H1 (cell line): ENCODE results near the gene RALA. TPM values are rescaled to one million over a fixed set of nuclear protein-coding genes. Genes with fewer than 3 reads are reported as not detected.

ENCODE experiments used
- CTCF ChIA-PET: fragments of 300-600 bp; sonication (Branson Sonifier 250); formaldehyde crosslinking; loops from one replicate; lab custom pipeline; 2021; ENCODE audit not compliant: partially characterized antibody; lab: Charles Lee
- POLR2A ChIA-PET: fragments of 300-600 bp; sonication (Branson Sonifier 250); formaldehyde crosslinking; loops from one replicate; lab custom pipeline; 2021; ENCODE audit warnings: inconsistent platforms; ENCODE audit not compliant: partially characterized antibody; lab: Charles Lee
- DNase-seq, 2 experiments: peaks; one replicate each; pipeline versions ENCODE4 v3.0.0 to v3.0.0-alpha.2; 2010 to 2022; ENCODE audit warnings: low spot score in 2 of 2, low read depth in 1 of 2, mixed read lengths in 1 of 2
- FAIRE-seq: peaks from 2 replicates; lab custom pipeline; 2011; peaks lifted over from hg19 to GRCh38; lab: Jason Lieb, UNC
- H2AFZ ChIP-seq: 2 replicates; pipeline ENCODE4 v1.8.1; 2012; ENCODE audit warnings: low read length, inconsistent platforms
- H2AK5ac ChIP-seq: 2 replicates; pipeline ENCODE4 v1.6.1; 2013; ENCODE audit warnings: low read depth, low read length
- H2BK120ac ChIP-seq: replicated peaks from 2 replicates; pipeline ENCODE3; 2013; ENCODE audit warnings: low read depth, low read length, inconsistent platforms
- H2BK12ac ChIP-seq: 2 replicates; pipeline ENCODE4 v1.6.1; 2013; ENCODE audit warnings: low read depth, low read length
- H2BK15ac ChIP-seq: 2 replicates; pipeline ENCODE4 v1.6.1; 2013; ENCODE audit warnings: low read length
- H2BK20ac ChIP-seq: 2 replicates; pipeline ENCODE4 v1.6.1; 2013; ENCODE audit warnings: low read length
- H2BK5ac ChIP-seq: 2 replicates; pipeline ENCODE4 v1.6.1; 2013; ENCODE audit warnings: low read depth, low read length
- H3K14ac ChIP-seq: 2 replicates; pipeline ENCODE4 v1.6.1; 2013; ENCODE audit warnings: inconsistent platforms; ENCODE audit not compliant: insufficient read length
- H3K18ac ChIP-seq: 2 replicates; pipeline ENCODE4 v1.6.1; 2013; ENCODE audit warnings: low read length; ENCODE audit errors: extremely low read depth
- H3K23ac ChIP-seq: 2 replicates; pipeline ENCODE4 v1.6.1; 2013; ENCODE audit warnings: inconsistent platforms; ENCODE audit not compliant: insufficient read length
- H3K23me2 ChIP-seq: 2 replicates; pipeline ENCODE4 v1.6.1; 2013; ENCODE audit warnings: low read depth, low read length
- H3K27ac ChIP-seq: 2 replicates; pipeline ENCODE4 v1.6.1; 2011; ENCODE audit warnings: low read depth, low read length, inconsistent platforms
- H3K27me3 ChIP-seq, 4 experiments: replicated peaks in 1 of 4; 1 replicate in 1 of 4; 2 replicates in 3 of 4; pipeline versions ENCODE4 v1.6.1 to v1.8.1; 2011 to 2013; ENCODE audit warnings: low read length in 3 of 4, mild to moderate bottlenecking in 3 of 4, inconsistent platforms in 2 of 4, mixed read lengths in 2 of 4, moderate library complexity in 1 of 4; ENCODE audit not compliant: control insufficient read depth in 3 of 4, insufficient read depth in 3 of 4; ENCODE audit errors: extremely low read depth in 1 of 4
- H3K36me3 ChIP-seq, 4 experiments: 2 replicates each; pipeline versions ENCODE4 v1.6.1 to v1.8.1; 2011 to 2013; ENCODE audit warnings: mild to moderate bottlenecking in 4 of 4, low read length in 3 of 4, moderate library complexity in 2 of 4, control low read depth in 1 of 4, inconsistent platforms in 1 of 4; ENCODE audit not compliant: insufficient read depth in 4 of 4, control insufficient read depth in 2 of 4
- H3K4ac ChIP-seq: replicated peaks from 2 replicates; pipeline ENCODE3; 2013; ENCODE audit warnings: low read length, low read depth, mixed read lengths, inconsistent platforms; ENCODE audit not compliant: insufficient read length
- H3K4me1 ChIP-seq, 4 experiments: replicated peaks in 1 of 4; 1 replicate in 1 of 4; 2 replicates in 3 of 4; pipeline versions ENCODE4 v1.6.1 to v1.8.1; 2011 to 2013; ENCODE audit warnings: low read length in 3 of 4, inconsistent platforms in 2 of 4, mixed read lengths in 1 of 4; ENCODE audit not compliant: insufficient read depth in 4 of 4, control insufficient read depth in 3 of 4
- H3K4me2 ChIP-seq, 2 experiments: 2 replicates each; pipeline versions ENCODE4 v1.6.1 to v1.8.1; 2011 to 2013; ENCODE audit warnings: low read depth in 2 of 2, low read length in 2 of 2, control low read depth in 1 of 2, inconsistent platforms in 1 of 2, mild to moderate bottlenecking in 1 of 2; ENCODE audit not compliant: insufficient read depth in 1 of 2
- H3K4me3 ChIP-seq, 4 experiments: fragments of 200-600, 300-600 bp in 1 of 4; sonication (generic), shearing (Covaris generic), sonication (Bioruptor Twin) in 1 of 4; 2 replicates each; pipeline versions ENCODE4 v1.5.1 to v1.8.1; 2011 to 2016; ENCODE audit warnings: low read length in 4 of 4, low read depth in 3 of 4, control low read depth in 2 of 4, inconsistent platforms in 2 of 4, mild to moderate bottlenecking in 2 of 4, mixed read lengths in 1 of 4, moderate library complexity in 1 of 4; ENCODE audit not compliant: insufficient read depth in 2 of 4; ENCODE audit errors: extremely low read depth in 1 of 4
- H3K56ac ChIP-seq: replicated peaks from 2 replicates; pipeline ENCODE3; 2013; ENCODE audit warnings: low read depth, mild to moderate bottlenecking, mixed read lengths, low read length, inconsistent platforms; ENCODE audit not compliant: insufficient read length
- H3K79me1 ChIP-seq: 2 replicates; pipeline ENCODE4 v1.6.1; 2013; ENCODE audit warnings: low read depth, low read length, control low read depth
- H3K79me2 ChIP-seq, 2 experiments: 2 replicates each; pipeline versions ENCODE4 v1.6.1 to v1.8.1; 2012 to 2013; ENCODE audit warnings: low read length in 2 of 2, mild to moderate bottlenecking in 2 of 2, inconsistent platforms in 1 of 2; ENCODE audit not compliant: insufficient read depth in 2 of 2, control insufficient read depth in 1 of 2
- H3K9ac ChIP-seq, 4 experiments: replicated peaks in 1 of 4; 1 replicate in 1 of 4; 2 replicates in 3 of 4; pipeline versions ENCODE4 v1.6.1 to v1.8.1; 2011 to 2013; ENCODE audit warnings: low read depth in 3 of 4, low read length in 3 of 4, control low read depth in 2 of 4, mild to moderate bottlenecking in 2 of 4, moderate library complexity in 2 of 4, inconsistent platforms in 1 of 4; ENCODE audit errors: extremely low read depth in 1 of 4
- H3K9me3 ChIP-seq, 2 experiments: 2 replicates each; pipeline versions ENCODE4 v1.6.1 to v1.8.1; 2012 to 2013; ENCODE audit warnings: mild to moderate bottlenecking in 2 of 2, moderate library complexity in 2 of 2, control low read depth in 1 of 2, inconsistent platforms in 1 of 2, low read depth in 1 of 2, low read length in 1 of 2, mixed read lengths in 1 of 2; ENCODE audit not compliant: insufficient read depth in 2 of 2
- H4K20me1 ChIP-seq, 2 experiments: replicated peaks in 1 of 2; 2 replicates each; pipeline versions ENCODE3 to v1.8.1; 2011 to 2013; ENCODE audit warnings: inconsistent platforms in 2 of 2, low read length in 2 of 2, mild to moderate bottlenecking in 1 of 2; ENCODE audit not compliant: insufficient read depth in 2 of 2, control insufficient read depth in 1 of 2
- H4K5ac ChIP-seq: 2 replicates; pipeline ENCODE4 v1.6.1; 2013; ENCODE audit warnings: low read length, low read depth, mixed read lengths, inconsistent platforms; ENCODE audit not compliant: insufficient read length
- H4K8ac ChIP-seq: 2 replicates; pipeline ENCODE4 v1.8.0; 2013; ENCODE audit warnings: mild to moderate bottlenecking, moderate library complexity, low read length, inconsistent platforms; ENCODE audit not compliant: insufficient read depth; ENCODE audit errors: extremely low read depth
- H4K91ac ChIP-seq: replicated peaks from 2 replicates; pipeline ENCODE3; 2013; ENCODE audit warnings: low read length, mixed read lengths, inconsistent platforms; ENCODE audit not compliant: insufficient read length
- CBX5 ChIP-seq: fragments of 300-800, 300-1000 bp; sonication (generic); IDR thresholded peaks from 2 replicates; pipeline ENCODE4 v1.7.1; 2016; ENCODE audit warnings: antibody characterized with exemption, low read length, low read depth
- WGBS, 2 experiments: shearing (Covaris generic) in 1 of 2; methylation state at CpG; one replicate each; pipeline versions ENCODE4 v1.1.6 to v1.1.7; 2013 to 2015; ENCODE audit warnings: low lambda C conversion rate in 2 of 2, mixed read lengths in 2 of 2, inconsistent platforms in 1 of 2, low coverage in 1 of 2, missing lambda C conversion rate in 1 of 2; ENCODE audit not compliant: insufficient replicate concordance in 2 of 2, insufficient coverage in 1 of 2, insufficient read length in 1 of 2; ENCODE audit errors: extremely low coverage in 1 of 2, missing lambda C conversion rate in 1 of 2; 5-methylcytosine and 5-hydroxymethylcytosine counted together
- polyA plus RNA-seq, 7 experiments: library from polyadenylated mRNA; depleted of rRNA in 3 of 7; stranded (reverse) in 5 of 7; unstranded in 2 of 7; fragments of >200 nt in 5 of 7; fragments of 200-250 nt in 2 of 7; gene quantifications; 1 replicate in 5 of 7; 2 replicates in 1 of 7; 4 replicates in 1 of 7; pipeline versions ENCODE4 v1.2.1 to v1.2.3, GENCODE V29; 2011 to 2013; ENCODE audit warnings: missing spikeins in 2 of 7, mixed read lengths in 2 of 7
- total RNA-seq: library from RNA; stranded (reverse); fragmentation: NEBNext Ultra II Directional; extraction: Animal tissue kit (Norgen Biotek cat#: 25700); gene quantifications from 2 replicates; pipeline ENCODE4 v1.2.1, GENCODE V29; 2021

RALA gene
- total and polyA plus RNA-seq, 2 of the 8 experiments (the other 6 are each of a cell fraction or from before 2014, with no cell fraction given) = 24.1 to 72.8 TPM

GRCh38 chr7:39681887-39682441 is 58.6 kb downstream of the RALA start:
- Histone ChIP-seq H2BK12ac (no peak overlapping the region), H3K9me3 (peaks cover 0 to 1% of the 10 kb centered on the region in 2 experiments; a peak in 1 of 4 replicates), H3K79me1 (peaks cover 7% of the 10 kb centered on the region), H3K79me2 (peaks cover 0 to 62% of the 10 kb centered on the region in 2 experiments; a peak in 2 of 4 replicates), H3K23me2 (no peaks in the 10 kb centered on the region), H3K27me3 (no peaks in the 10 kb centered on the region), H2BK15ac (no peak overlapping the region), H3K4me1 (peaks cover 0 to 5% (median 1%) of the 10 kb centered on the region in 4 experiments; a peak in 4 of 7 replicates), H3K56ac (no peak overlapping the region), H3K14ac (no peak overlapping the region), H3K18ac (no peak overlapping the region; the same call in 1 of the 2 replicates), H4K8ac (no peak overlapping the region), H2AK5ac (no peak overlapping the region), H3K27ac (no peak overlapping the region), H2AFZ (no peak overlapping the region), H2BK20ac (no peak overlapping the region), H4K20me1 (peaks cover 0 to 2% of the 10 kb centered on the region in 2 experiments), H3K36me3 (no peaks in the 10 kb centered on the region), H2BK120ac (no peak overlapping the region), H3K4me3 (no peak overlapping the region), H3K23ac (no peak overlapping the region), H4K5ac (no peak overlapping the region), H3K4ac (no peak overlapping the region), H2BK5ac (no peak overlapping the region), H3K9ac (no peak overlapping the region), H4K91ac (no peak overlapping the region), H3K4me2 (no peak overlapping the region)
- ChIA-PET POLR2A (no interaction called here), CTCF (interaction anchor here (1.1 kb wide), 1 partner anchor 64 kb away, joined by 4 read pairs; no protein-coding TSS in a partner anchor)
- FAIRE-seq (no peak), DNase-seq (no peak)
- no peak for TF ChIP-seq CBX5
- WGBS, 2 experiments = 84% methylated on average over 3 of the region's 3 CpGs; no CpG with 5 or more reads in 1 of the 2 experiments
